Activated CD4-positive, alpha-beta T cell treated with anti-CD3 and anti-CD28 coated beads, Interleukin-2, amount 50 U/mL, for 1 hour (primary cell): ENCODE data around the gene LRP1.

ENCODE experiments used
- DNase-seq: peaks from one replicate; pipeline ENCODE4 v3.0.0-alpha.2; 2020

The LRP1 gene

GRCh38 chr12:57178213-57178612 lies 49.9 kb downstream of the LRP1 start:
- DNase-seq: no peak

DNA sequence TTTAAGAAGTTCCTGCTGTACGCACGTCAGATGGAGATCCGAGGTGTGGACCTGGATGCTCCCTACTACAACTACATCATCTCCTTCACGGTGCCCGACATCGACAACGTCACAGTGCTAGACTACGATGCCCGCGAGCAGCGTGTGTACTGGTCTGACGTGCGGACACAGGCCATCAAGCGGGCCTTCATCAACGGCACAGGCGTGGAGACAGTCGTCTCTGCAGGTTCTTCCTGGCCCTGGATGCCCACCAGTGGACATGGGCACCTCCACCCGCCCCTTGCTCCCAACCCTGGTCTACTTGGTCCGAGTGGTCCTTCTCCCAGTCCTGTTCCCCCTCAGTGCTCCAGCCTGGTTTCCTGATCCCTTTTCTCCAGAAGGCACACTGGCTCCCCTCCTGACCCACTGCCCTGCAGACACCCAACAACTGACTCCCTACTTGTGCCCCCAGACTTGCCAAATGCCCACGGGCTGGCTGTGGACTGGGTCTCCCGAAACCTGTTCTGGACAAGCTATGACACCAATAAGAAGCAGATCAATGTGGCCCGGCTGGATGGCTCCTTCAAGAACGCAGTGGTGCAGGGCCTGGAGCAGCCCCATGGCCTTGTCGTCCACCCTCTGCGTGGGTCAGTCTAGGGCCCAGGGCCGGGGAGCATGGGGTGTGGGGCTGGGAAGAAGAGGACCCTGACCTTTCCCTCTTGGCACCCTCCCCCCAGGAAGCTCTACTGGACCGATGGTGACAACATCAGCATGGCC lies 51.2 kb downstream of the LRP1 start:
- DNase-seq: no peak

GRCh38 chr12:57180321-57180989 lies 52.2 kb downstream of the LRP1 start:
- no peak for DNase-seq

- no peak for DNase-seq
Observed at GRCh38 chr12:57181072-57181471, 52.8 kb downstream of the LRP1 start.

DNA sequence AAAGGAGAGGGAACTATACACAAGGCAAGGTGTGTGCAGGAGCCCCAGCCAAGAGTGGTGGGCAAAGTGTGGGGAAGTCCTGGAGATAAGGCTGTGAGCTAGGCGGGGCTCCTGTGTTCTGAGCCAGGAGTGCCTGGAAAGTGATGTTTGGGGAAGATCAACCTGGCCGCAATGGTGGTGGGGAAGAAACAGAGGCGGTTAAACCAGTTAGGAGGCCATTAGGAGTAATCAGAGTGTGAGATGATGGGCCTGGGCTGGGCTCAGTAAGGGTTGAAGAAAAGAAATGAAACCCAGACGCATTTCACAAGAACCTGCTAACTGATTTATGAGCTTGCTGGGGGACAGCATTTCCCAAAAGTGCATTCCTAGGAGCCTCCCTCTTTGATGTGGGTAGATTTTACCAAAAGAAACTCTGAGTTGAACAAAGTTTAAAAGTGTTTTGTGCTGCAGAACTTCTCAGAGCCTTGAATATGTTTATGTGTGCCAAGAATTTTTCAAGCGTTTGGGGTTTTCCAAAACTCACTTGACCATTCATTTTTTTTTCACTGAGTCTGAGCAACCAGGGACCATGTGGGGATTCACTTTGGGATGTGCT lies 53.4 kb downstream of the LRP1 start:
- no peak for DNase-seq

DNA sequence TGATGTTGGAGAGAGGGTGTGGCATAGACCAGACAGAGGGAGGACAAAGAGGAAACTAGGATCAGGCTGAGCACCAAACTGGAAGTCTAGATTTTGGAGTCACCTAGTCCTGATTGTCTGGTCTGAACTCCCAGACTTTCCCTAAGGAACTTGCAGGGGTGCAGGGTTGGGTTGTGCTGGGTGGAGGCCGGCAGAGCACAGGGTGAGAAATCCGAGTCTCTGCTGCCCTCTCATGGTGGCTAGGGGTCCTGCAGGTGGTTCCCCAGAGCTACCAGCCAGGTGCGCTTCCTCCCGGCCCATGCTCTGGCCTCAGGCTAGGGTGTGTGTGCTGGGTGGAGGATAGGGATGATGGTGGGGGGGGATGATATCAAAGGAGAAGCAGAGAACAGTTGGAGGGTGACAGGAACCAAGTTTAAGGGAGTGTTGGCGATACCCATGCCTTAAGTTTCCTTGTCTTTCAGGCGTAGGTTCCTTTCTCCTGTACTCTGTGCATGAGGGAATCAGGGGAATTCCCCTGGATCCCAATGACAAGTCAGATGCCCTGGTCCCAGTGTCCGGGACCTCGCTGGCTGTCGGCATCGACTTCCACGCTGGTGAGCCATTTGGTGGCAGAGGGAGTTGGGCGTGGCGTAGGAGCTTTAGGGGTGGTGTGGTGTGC lies 54.8 kb downstream of the LRP1 start:
- DNase-seq: peak; percentile 81

- DNase-seq: no peak
Observed at GRCh38 chr12:57183939-57184725, 55.8 kb downstream of the LRP1 start.

DNA sequence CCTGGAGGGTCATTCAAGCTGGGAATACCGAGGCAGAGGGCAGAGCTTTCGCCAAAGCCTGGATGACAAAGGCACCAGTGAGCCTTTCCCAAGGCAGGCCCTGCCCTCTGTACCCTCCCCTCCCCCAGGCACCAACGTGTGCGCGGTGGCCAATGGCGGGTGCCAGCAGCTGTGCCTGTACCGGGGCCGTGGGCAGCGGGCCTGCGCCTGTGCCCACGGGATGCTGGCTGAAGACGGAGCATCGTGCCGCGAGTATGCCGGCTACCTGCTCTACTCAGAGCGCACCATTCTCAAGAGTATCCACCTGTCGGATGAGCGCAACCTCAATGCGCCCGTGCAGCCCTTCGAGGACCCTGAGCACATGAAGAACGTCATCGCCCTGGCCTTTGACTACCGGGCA lies 57.1 kb downstream of the LRP1 start:
- no peak for DNase-seq

DNA sequence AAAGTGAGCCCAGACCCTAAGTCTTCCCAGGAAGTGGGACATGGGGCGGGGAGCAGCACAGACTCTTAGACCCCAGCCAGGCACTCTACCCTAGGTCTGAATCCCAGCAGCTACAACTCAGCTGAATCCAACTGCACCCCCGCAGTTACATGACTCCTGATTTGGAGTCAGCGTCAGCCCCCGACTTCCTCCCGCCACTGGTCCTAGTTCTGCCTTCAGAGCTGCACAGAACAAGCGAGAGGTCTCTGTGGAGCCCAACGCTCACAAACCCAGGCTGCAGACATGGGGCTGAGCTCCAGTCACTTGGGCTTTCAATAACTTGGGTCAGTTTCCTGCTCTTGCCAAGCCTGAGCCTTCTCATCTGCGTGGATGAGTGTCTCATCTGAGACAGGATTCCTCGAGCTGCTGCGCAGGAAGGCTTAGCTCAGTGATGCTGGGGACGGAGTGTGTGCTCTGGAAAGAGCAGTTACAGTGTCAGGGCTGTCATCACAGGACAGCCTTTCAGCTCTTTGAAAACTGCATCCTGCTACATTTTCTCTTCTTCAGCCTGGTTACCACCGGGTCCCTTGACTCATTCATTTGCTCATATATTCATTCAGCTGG lies 57.7 kb downstream of the LRP1 start:
- DNase-seq: no peak

DNA sequence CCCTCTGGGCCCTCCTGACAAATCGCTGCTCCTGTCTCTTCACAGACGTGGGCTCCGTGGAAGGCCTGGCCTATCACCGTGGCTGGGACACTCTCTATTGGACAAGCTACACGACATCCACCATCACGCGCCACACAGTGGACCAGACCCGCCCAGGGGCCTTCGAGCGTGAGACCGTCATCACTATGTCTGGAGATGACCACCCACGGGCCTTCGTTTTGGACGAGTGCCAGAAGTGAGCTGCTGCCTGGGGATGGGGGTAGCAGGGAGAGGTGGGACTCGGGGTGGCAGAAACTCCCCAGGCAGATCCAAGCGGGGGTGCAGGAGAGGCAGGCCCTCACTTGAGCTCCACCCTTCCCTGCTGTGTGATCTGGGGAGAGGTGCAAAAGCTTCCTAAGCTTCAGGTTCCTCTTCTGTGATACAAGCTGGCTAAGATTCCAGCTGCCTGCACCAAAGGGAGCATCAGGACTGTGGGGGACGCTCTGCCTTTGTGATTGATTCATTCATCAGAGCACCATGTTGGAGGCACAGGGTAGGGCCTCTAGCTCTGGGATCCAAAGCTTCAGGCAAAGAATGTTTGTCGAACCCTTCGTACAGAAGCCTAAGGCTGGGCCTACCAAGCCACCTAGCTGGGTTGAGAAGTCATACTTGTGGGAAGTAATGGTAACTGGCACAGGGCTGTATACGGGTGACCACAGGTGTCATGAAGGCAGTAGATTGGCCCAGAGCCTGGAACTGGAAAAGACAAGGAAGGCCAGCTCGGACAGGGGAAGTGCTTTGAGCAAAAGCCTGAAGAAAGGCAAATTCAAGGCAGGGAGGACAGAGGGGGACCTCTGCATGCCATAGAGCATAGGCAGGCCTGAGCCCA lies 59.2 kb downstream of the LRP1 start:
- no peak for DNase-seq

- no peak for DNase-seq
Observed at GRCh38 chr12:57188090-57188425, 59.8 kb downstream of the LRP1 start.

GRCh38 chr12:57190037-57190436 lies 61.8 kb downstream of the LRP1 start:
- no peak for DNase-seq

DNA sequence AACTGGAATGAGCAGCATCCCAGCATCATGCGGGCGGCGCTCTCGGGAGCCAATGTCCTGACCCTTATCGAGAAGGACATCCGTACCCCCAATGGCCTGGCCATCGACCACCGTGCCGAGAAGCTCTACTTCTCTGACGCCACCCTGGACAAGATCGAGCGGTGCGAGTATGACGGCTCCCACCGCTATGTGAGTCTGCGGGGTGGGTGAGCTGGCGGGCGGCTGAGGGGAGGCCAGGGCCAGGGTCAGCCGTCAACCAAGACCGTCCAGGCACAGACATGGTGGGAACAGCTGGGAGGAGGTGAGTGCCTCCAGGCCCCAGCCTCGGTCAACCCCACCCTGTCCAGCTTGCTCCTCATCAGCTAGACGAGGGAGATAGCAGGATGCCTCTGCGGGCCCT lies 62.5 kb downstream of the LRP1 start:
- no peak for DNase-seq

- DNase-seq: no peak
Observed at GRCh38 chr12:57191410-57191809, 63.1 kb downstream of the LRP1 start.

- DNase-seq: no peak
Observed at GRCh38 chr12:57192920-57193319, 64.6 kb downstream of the LRP1 start.

- no peak for DNase-seq
Observed at GRCh38 chr12:57193706-57194245, 65.5 kb downstream of the LRP1 start.

DNA sequence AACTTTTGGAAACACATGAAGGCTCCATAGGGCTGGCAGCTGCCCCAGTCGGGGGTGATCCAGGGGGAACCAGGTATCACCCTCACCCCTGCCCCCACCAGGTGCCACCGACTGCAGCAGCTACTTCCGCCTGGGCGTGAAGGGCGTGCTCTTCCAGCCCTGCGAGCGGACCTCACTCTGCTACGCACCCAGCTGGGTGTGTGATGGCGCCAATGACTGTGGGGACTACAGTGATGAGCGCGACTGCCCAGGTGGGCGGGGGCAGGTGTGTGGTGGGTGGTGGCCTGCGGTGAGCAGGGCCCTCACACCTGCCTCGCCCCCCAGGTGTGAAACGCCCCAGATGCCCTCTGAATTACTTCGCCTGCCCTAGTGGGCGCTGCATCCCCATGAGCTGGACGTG lies 66.0 kb downstream of the LRP1 start:
- no peak for DNase-seq

- DNase-seq: no peak
Observed at GRCh38 chr12:57195186-57195585, 66.9 kb downstream of the LRP1 start.

GRCh38 chr12:57195611-57196371 lies 67.5 kb downstream of the LRP1 start:
- no peak for DNase-seq

DNA sequence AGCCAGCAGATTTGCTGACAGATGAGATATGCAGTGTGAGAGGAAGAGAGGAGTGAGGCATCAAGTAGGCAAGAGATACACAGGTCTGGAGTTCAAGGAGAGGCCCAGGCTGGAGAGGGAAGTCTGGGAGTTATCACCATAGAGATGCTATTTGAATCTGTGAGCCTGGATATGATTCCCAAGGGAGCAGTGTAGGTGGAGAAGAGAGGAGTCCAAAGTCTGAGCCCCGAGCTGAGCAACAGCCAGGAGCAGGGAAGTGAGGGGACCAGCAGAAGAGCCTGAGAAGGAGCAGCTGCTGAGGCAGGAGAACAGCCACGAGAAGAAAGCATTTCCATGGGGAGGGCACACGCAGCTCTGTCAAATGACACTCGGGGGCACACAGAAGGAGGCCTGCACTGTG lies 68.2 kb downstream of the LRP1 start:
- DNase-seq: no peak

DNA sequence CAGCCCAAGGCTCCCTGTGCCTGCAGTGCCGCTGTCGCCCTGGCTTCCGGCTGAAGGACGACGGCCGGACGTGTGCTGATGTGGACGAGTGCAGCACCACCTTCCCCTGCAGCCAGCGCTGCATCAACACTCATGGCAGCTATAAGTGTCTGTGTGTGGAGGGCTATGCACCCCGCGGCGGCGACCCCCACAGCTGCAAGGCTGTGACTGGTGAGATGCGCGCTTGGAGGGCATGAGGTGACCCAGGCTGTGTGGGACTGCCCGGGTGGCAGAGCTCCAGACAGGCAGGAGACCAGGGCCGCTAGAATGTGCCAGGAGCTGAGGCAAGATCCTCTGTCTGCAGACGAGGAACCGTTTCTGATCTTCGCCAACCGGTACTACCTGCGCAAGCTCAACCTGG lies 68.7 kb downstream of the LRP1 start:
- DNase-seq: no peak
